ENCODE data around the gene PLEKHA3.
"Not testable (repeated sequence)": the region's sequence is repeated elsewhere in the genome, so short reads cannot be mapped to it uniquely, and the experiment has no call there.

PLEKHA3 gene

GRCh38 chr2:178525460-178525859 is 45.2 kb downstream of the PLEKHA3 start:
- not testable (repeated sequence) for ATAC-seq

DNA sequence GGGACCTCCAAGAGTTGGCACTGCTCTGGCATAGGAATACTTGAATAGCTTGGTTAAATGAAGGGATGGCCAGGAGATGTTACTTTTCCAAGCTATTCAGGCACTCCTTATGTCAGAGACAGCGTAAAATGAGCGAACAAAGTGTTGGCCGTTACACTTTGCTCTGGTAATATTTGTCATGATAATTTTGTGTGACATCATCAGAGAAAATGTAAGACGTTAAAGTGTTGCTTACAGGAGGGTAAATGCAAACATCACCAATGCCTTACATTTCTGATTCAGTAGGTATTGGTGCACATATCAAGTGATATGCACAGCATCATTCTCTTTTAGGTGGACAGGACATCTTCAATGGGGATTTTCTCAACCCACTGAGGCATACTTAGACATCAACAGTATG is 46.0 kb downstream of the PLEKHA3 start:
- no peak for ATAC-seq

- no peak for ATAC-seq
Observed at GRCh38 chr2:178527592-178527991, 47.3 kb downstream of the PLEKHA3 start.

DNA sequence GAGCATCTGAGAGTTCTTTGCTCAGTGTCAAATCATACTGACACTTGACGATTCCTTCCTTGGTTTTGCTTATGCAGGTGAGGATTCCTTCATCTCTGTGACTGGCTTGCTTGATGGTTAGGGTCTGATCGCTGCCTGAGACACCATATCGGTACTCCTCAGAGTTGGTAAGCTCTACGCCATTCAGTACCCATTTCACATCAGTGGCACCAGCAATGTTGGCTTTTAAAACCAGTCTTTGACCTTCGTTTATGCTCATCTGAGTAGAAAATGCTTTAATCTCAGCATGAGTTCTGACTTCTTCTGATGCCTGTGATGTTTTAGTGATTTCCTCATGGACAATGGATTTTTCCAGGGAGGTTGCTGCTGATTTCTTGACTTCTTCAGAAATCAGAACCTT is 48.4 kb downstream of the PLEKHA3 start:
- no peak for ATAC-seq

- ATAC-seq, result no peak
Observed at GRCh38 chr2:178529194-178529593, 48.9 kb downstream of the PLEKHA3 start.

GRCh38 chr2:178530131-178530530 is 49.9 kb downstream of the PLEKHA3 start:
- ATAC-seq, result no peak

- ATAC-seq, result peak; percentile 94
Observed at GRCh38 chr2:178530625-178531142, 50.4 kb downstream of the PLEKHA3 start.

GRCh38 chr2:178531168-178531567 is 50.9 kb downstream of the PLEKHA3 start:
- no peak for ATAC-seq

DNA sequence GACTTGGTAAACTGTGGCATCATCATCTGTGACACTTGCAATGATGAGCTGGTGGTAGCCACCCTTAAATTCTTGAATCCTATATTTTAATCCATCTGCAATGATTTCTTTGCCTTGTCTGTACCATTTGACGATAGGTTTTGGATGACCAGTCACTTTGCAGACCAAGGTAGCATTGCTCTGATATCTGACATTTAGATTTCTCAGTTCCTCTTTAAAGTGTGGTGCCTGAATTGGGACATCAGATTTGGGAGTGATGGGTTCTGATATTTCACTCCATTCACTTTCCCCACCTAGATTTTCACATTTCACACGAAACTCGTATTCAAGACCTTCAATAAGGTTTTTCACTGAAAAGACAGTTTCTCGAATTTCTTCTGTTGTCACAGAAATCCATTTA is 55.8 kb downstream of the PLEKHA3 start:
- ATAC-seq, result no peak

DNA sequence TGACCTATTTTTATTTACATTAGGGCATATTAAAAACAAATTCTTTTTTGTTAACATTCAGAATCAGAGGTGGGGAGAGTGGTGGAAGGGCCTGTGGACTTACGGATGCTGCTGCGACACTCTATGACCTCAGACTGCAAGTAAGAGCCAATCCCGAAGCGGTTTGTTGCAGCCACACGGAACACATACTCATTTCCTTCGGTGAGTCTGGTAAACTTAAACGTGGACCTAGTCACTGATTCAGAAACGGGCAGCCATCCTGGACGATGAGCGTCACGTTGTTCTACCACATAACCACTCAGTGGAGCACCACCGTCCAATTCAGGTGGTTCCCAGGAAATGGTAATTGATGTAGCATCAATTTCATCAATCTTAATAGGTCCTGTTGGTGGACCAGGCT is 61.9 kb downstream of the PLEKHA3 start:
- no peak for ATAC-seq

- ATAC-seq, result no peak
Observed at GRCh38 chr2:178542569-178542968, 62.3 kb downstream of the PLEKHA3 start.

GRCh38 chr2:178550352-178550751 is 70.1 kb downstream of the PLEKHA3 start:
- no peak for ATAC-seq

- no peak for ATAC-seq
Observed at GRCh38 chr2:178553047-178553446, 72.8 kb downstream of the PLEKHA3 start.

All from activated CD4-positive, CD25-positive, alpha-beta regulatory T cell treated with anti-CD3 and anti-CD28 coated beads, Interleukin-2, amount 50 U/mL, for 24 hours (primary cell).